ENCODE results near the gene DLL1. TPM values are rescaled to one million over a fixed set of nuclear protein-coding genes. Genes with fewer than 3 reads are reported as not detected.

The DLL1 gene
- total and polyA plus RNA-seq, 9 of the 15 experiments (the other 6 are each of a cell fraction or from before 2014, with no cell fraction given) = not detected

GRCh38 chr6:170306324-170307079 lies 15.6 kb upstream of the DLL1 start, which contains the start of gene FAM120B (continued):
- TF ChIP-seq ZNF212 (CRISPR knock-in tag; IDR thresholded peaks at IDR 0.05) (no peak), CBX3 (IDR thresholded peaks at IDR 0.05; ENCODE audit: borderline replicate concordance in 1 of 2, low read length in 2 of 2) (no peak), ADNP (tag; IDR thresholded peaks at IDR 0.05) (no peak), HMGXB4 (CRISPR knock-in tag; IDR thresholded peaks at IDR 0.05) (peak; percentile 86), EWSR1 (IDR thresholded peaks at IDR 0.05; ENCODE audit: borderline replicate concordance, low read depth, partially characterized antibody) (no peak), FOXK1 (CRISPR knock-in tag; IDR thresholded peaks at IDR 0.05; ENCODE audit: borderline replicate concordance) (no peak), RCOR1 (IDR thresholded peaks at IDR 0.05; ENCODE audit: borderline replicate concordance in 1 of 2, low read depth in 2 of 2, low read length in 2 of 2) (no peak; a peak in 1 of 4 replicates), ZNF184 (CRISPR knock-in tag; IDR thresholded peaks at IDR 0.05) (no peak), XRCC4 (IDR thresholded peaks at IDR 0.05; ENCODE audit: extremely low read depth, insufficient read depth, insufficient read length) (no peak), RBM17 (IDR thresholded peaks at IDR 0.05; ENCODE audit: borderline replicate concordance, low read depth, low read length) (no peak), ATF6 (CRISPR knock-in tag; IDR thresholded peaks at IDR 0.05) (peak; percentile 18; the same call in 1 of the 2 replicates), ZNF512 (tag; IDR thresholded peaks at IDR 0.05) (no peak), KAT8 (IDR thresholded peaks at IDR 0.05; ENCODE audit: low read depth) (peak; percentile 69; the same call in 1 of the 2 replicates), HBP1 (CRISPR knock-in tag; IDR thresholded peaks at IDR 0.05) (no peak), BCLAF1 (IDR thresholded peaks at IDR 0.05; ENCODE audit: borderline replicate concordance in 1 of 2, control insufficient read depth in 1 of 2, low read depth in 2 of 2, low read length in 1 of 2) (no peak), HIVEP1 (CRISPR knock-in tag; IDR thresholded peaks at IDR 0.05) (no peak)
